B cell (primary cell): ENCODE results near the gene HDAC9. TPM values are rescaled to one million over a fixed set of nuclear protein-coding genes. Genes with fewer than 3 reads are reported as not detected.

ENCODE experiments used
- ATAC-seq: fragments of 200-7000 bp; cut with Tn5 transposase; one replicate; pipeline ENCODE4 v1.10.0; 2021; ENCODE audit warnings: low read depth, mild to moderate bottlenecking, moderate number of reproducible peaks, moderate library complexity
- CTCF ChIA-PET: fragments of 350-600 bp; sonication (Branson Sonifier 250); formaldehyde crosslinking; loops from one replicate; lab custom pipeline; 2021; ENCODE audit warnings: antibody characterized with exemption, inconsistent platforms; lab: Charles Lee
- POLR2A ChIA-PET: fragments of 350-600 bp; sonication (Branson Sonifier 250); formaldehyde crosslinking; loops from one replicate; lab custom pipeline; 2021; ENCODE audit warnings: antibody characterized with exemption; lab: Charles Lee
- DNase-seq: peaks from one replicate; pipeline ENCODE4 v3.0.0; 2013
- H2AFZ ChIP-seq: 2 replicates; pipeline ENCODE4 v1.6.1; 2012; ENCODE audit warnings: mild to moderate bottlenecking, low read depth, low read length; ENCODE audit not compliant: insufficient read depth, poor library complexity, severe bottlenecking
- H3K27ac ChIP-seq, 2 donors: 1 replicate in 1 of 2; 2 replicates in 1 of 2; pipeline ENCODE4 v1.5.1; 2012 to 2013; ENCODE audit warnings: low read length in 2 of 2, mild to moderate bottlenecking in 2 of 2, moderate library complexity in 1 of 2
- H3K27me3 ChIP-seq, 4 experiments: fragments of 200-600 bp in 1 of 4; sonication (generic) in 1 of 4; replicated peaks in 1 of 4; 1 replicate in 2 of 4; 2 replicates in 2 of 4; pipeline versions ENCODE4 v1.6.1 to v1.7.0; 2013 to 2016; ENCODE audit warnings: low read length in 3 of 4, mild to moderate bottlenecking in 2 of 4, mixed read lengths in 1 of 4, moderate library complexity in 1 of 4; ENCODE audit not compliant: insufficient read depth in 4 of 4, control insufficient read depth in 3 of 4; ENCODE audit errors: control extremely low read depth in 1 of 4
- H3K36me3 ChIP-seq, 2 experiments: replicated peaks in 1 of 2; 1 replicate in 1 of 2; 2 replicates in 1 of 2; pipeline versions ENCODE4 v1.6.1 to v1.7.1; 2013; ENCODE audit warnings: low read length in 1 of 2; ENCODE audit not compliant: insufficient read depth in 2 of 2, control insufficient read depth in 1 of 2; ENCODE audit errors: control extremely low read depth in 1 of 2, extremely low read depth in 1 of 2
- H3K4me1 ChIP-seq, 2 donors: fragments of 200-600 bp in 1 of 2; sonication (generic) in 1 of 2; 1 replicate in 1 of 2; 2 replicates in 1 of 2; pipeline versions ENCODE4 v1.5.1 to v1.6.1; 2013 to 2017; ENCODE audit warnings: low read length in 2 of 2; ENCODE audit not compliant: control insufficient read depth in 2 of 2, insufficient read depth in 2 of 2
- H3K4me2 ChIP-seq: replicated peaks from 2 replicates; pipeline ENCODE3; 2012; ENCODE audit warnings: mild to moderate bottlenecking, low read depth, low read length; ENCODE audit not compliant: poor library complexity, severe bottlenecking
- H3K4me3 ChIP-seq, 5 experiments: fragments of 200-600 bp in 1 of 5; sonication (generic) in 1 of 5; 1 replicate in 3 of 5; 2 replicates in 2 of 5; pipeline versions ENCODE4 v1.5.1 to v1.7.0; 2011 to 2016; ENCODE audit warnings: low read length in 4 of 5, mild to moderate bottlenecking in 4 of 5, low read depth in 2 of 5, control low read depth in 1 of 5, moderate library complexity in 1 of 5; ENCODE audit not compliant: insufficient read depth in 1 of 5; ENCODE audit errors: control extremely low read depth in 1 of 5, extremely low read depth in 1 of 5
- H3K79me2 ChIP-seq: fragments of 200-600 bp; sonication (generic); one replicate; pipeline ENCODE4 v1.6.0; 2016; ENCODE audit warnings: low read length; ENCODE audit not compliant: control insufficient read depth, insufficient read depth
- H3K9ac ChIP-seq: fragments of 200-600 bp; sonication (generic); 2 replicates; pipeline ENCODE4 v1.6.1; 2017; ENCODE audit warnings: mild to moderate bottlenecking, low read length, moderate library complexity
- H3K9me3 ChIP-seq, 3 donors: one replicate each; pipeline versions ENCODE4 v1.6.1 to v1.7.1; 2013; ENCODE audit warnings: low read length in 2 of 3; ENCODE audit not compliant: control insufficient read depth in 2 of 3, insufficient read depth in 1 of 3; ENCODE audit errors: control extremely low read depth in 1 of 3
- H4K20me1 ChIP-seq: 2 replicates; pipeline ENCODE4 v1.6.0; 2012; ENCODE audit warnings: mild to moderate bottlenecking, low read length; ENCODE audit not compliant: insufficient read depth, control insufficient read depth, poor library complexity, severe bottlenecking
- H3K27ac Mint-ChIP-seq: one replicate; pipeline ENCODE4 v1.8.0; 2021; ENCODE audit warnings: mixed read lengths
- H3K27me3 Mint-ChIP-seq: one replicate; pipeline ENCODE4 v1.8.0; 2021; ENCODE audit warnings: mixed read lengths
- H3K4me1 Mint-ChIP-seq: one replicate; pipeline ENCODE4 v1.8.0; 2021; ENCODE audit warnings: mixed read lengths
- H3K4me3 Mint-ChIP-seq: one replicate; pipeline ENCODE4 v1.8.0; 2021; ENCODE audit warnings: mixed read lengths
- H3K9me3 Mint-ChIP-seq: one replicate; pipeline ENCODE4 v1.8.0; 2022; ENCODE audit warnings: mixed read lengths; ENCODE audit not compliant: insufficient read depth
- EZH2 ChIP-seq: IDR thresholded peaks from 2 replicates; pipeline ENCODE4 v1.6.1; 2012; ENCODE audit warnings: borderline replicate concordance, low read depth, mild to moderate bottlenecking, moderate library complexity, low read length; ENCODE audit not compliant: insufficient read depth, poor library complexity, severe bottlenecking
- WGBS: methylation state at CpG from one replicate; pipeline ENCODE4 v1.1.5; 2013; ENCODE audit warnings: missing lambda C conversion rate; ENCODE audit not compliant: insufficient coverage; 5-methylcytosine and 5-hydroxymethylcytosine counted together
- intact Hi-C: fragments of 100-400 bp; cut with micrococcal nuclease; formaldehyde crosslinking; loops from one replicate; pipeline ENCODE4 v1.10.0; 2022
- polyA plus RNA-seq: library from polyadenylated mRNA; depleted of rRNA; stranded (reverse); fragments of >200 nt; gene quantifications from 2 replicates; pipeline ENCODE4 v1.2.3, GENCODE V29; 2012
- total RNA-seq, 2 donors: library from RNA; stranded (reverse); fragments of 120-200 nt in 1 of 2; gene quantifications; 1 replicate in 1 of 2; 2 replicates in 1 of 2; pipeline versions ENCODE4 v1.2.3 to v1.2.4, GENCODE V29; 2013 to 2022
- TF ChIP-seq, protein P1 (sequence below): fragments of 200-600 bp; IDR thresholded peaks from one replicate; pipeline ENCODE4 v1.8.0; 2022; ENCODE audit warnings: antibody characterized with exemption, mild to moderate bottlenecking

Gene HDAC9
- total and polyA plus RNA-seq, 2 donors (not counting 1 experiment from before 2014, with no cell fraction given): 49.1 to 64.8 TPM

DNA sequence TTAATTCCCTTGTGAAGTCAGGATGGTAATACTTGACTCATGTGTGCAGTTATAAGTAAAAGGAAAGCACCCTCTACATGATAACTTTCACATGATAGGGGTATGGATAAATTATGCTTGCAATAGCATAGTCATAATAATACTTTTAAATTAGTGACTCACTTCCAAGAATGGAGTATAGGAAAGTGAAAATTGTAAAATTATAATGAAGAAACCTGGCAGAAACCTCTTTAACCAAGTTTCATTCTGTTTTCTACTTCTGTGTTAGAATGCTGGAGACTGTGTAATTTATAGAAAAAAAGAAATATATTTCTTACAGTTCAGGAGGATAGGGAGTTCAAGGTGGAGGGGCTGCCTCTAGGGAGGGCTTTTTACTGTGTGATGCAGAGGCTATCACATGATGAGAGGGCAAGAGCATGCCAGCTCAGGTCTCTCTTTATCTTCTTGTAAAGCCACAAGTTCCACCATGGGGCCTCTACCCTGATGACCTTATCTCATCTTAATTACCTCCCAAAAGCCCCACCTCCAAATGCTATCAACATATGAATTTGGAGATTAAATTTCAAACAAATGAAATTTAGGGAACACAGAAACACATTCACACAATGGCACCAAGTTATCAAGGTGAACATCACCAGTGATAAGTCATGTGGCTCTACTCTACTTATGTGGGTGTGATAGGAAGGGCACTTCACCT lies 43.2 kb downstream of the HDAC9 start:
- Mint-ChIP-seq H3K27me3 (no peaks in the 10 kb centered on the region), H3K4me3 (peak overlapping the region; percentile 63), H3K9me3 (no peaks in the 10 kb centered on the region), H3K27ac (peak overlapping the region; percentile 62), H3K4me1 (peaks cover 60% of the 10 kb centered on the region)
- no peaks in the 10 kb centered on the region for H4K20me1 ChIP-seq
- peaks cover 93% of the 10 kb centered on the region for H3K79me2 ChIP-seq
- H3K27ac ChIP-seq: no peak overlapping the region
- DNase-seq (no peak), ATAC-seq (peak; percentile 22)
- intact Hi-C loops: loop anchor here (1.0 to 2.0 kb wide), 2 partner anchors 8 to 14 kb away; no protein-coding TSS in a partner anchor
- H3K27me3 ChIP-seq: no peaks in the 10 kb centered on the region
- TF ChIP-seq EZH2: no peak
- TF ChIP-seq, protein P1, sequence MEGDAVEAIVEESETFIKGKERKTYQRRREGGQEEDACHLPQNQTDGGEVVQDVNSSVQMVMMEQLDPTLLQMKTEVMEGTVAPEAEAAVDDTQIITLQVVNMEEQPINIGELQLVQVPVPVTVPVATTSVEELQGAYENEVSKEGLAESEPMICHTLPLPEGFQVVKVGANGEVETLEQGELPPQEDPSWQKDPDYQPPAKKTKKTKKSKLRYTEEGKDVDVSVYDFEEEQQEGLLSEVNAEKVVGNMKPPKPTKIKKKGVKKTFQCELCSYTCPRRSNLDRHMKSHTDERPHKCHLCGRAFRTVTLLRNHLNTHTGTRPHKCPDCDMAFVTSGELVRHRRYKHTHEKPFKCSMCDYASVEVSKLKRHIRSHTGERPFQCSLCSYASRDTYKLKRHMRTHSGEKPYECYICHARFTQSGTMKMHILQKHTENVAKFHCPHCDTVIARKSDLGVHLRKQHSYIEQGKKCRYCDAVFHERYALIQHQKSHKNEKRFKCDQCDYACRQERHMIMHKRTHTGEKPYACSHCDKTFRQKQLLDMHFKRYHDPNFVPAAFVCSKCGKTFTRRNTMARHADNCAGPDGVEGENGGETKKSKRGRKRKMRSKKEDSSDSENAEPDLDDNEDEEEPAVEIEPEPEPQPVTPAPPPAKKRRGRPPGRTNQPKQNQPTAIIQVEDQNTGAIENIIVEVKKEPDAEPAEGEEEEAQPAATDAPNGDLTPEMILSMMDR: no peak
- ChIA-PET CTCF (interaction anchor here (1.2 to 1.6 kb wide), 2 partner anchors 15 to 127 kb away, joined by 4 read pairs; no protein-coding TSS in a partner anchor), POLR2A (interaction anchor here (1.1 to 1.3 kb wide), 2 partner anchors 18 to 28 kb away, joined by 3 to 4 read pairs; no protein-coding TSS in a partner anchor)
- no peak overlapping the region for H2AFZ ChIP-seq
- H3K4me2 ChIP-seq: peak overlapping the region; percentile 9
- H3K36me3 ChIP-seq: no peaks in the 10 kb centered on the region
- H3K9ac ChIP-seq: no peak overlapping the region
- H3K4me3 ChIP-seq: no peak overlapping the region
- peaks cover 0 to 6% (median 0%) of the 10 kb centered on the region in 3 donors for H3K9me3 ChIP-seq
- peaks cover 26 to 40% of the 10 kb centered on the region in 2 donors for H3K4me1 ChIP-seq

DNA sequence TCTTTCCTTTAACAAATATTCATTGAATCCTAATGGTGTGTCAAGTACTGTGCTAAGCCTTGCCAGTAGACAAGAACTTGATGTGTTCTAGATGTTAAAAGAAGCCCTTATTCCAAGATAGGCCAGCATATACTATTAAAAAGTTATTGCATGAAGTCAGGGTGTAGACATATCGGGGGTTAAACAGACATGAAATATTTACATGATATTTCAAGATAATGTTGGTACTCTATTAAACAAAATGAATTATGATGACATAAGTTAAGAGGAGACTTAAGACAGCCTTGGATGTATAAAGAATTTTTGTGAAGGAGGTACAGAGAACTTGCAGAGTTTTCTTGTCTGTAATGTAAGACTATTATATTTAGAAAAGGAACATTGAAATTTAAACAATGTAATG lies 44.8 kb downstream of the HDAC9 start:
- H3K27ac Mint-ChIP-seq: no peak overlapping the region
- CTCF ChIA-PET: no interaction called here

More for the DNA sequence above, 44.8 kb downstream of the HDAC9 start:
- ATAC-seq: no peak
- WGBS: no CpG with 5 or more reads among the region's 1 CpG
- Histone ChIP-seq H3K36me3 (peaks cover 0 to 9% of the 10 kb centered on the region in 2 experiments), H3K79me2 (peaks cover 93% of the 10 kb centered on the region), H3K4me1 (peaks cover 14 to 27% of the 10 kb centered on the region in 2 donors), H3K27ac (no peak overlapping the region), H3K4me2 (no peak overlapping the region), H3K27me3 (no peaks in the 10 kb centered on the region), H3K4me3 (no peak overlapping the region), H3K9ac (no peak overlapping the region), H3K9me3 (no peaks in the 10 kb centered on the region), H4K20me1 (no peaks in the 10 kb centered on the region), H2AFZ (no peak overlapping the region)
- no peaks in the 10 kb centered on the region for H3K27me3 Mint-ChIP-seq
- POLR2A ChIA-PET: no interaction called here
- TF ChIP-seq, protein P1: no peak
- TF ChIP-seq EZH2: no peak
- DNase-seq: no peak
- no peaks in the 10 kb centered on the region for H3K9me3 Mint-ChIP-seq
- no peak overlapping the region for H3K4me3 Mint-ChIP-seq
- intact Hi-C loops: no loop called here
- peaks cover 53% of the 10 kb centered on the region for H3K4me1 Mint-ChIP-seq
